H7 (cell line): ENCODE data around the gene ST8SIA6. TPM values are rescaled to one million over a fixed set of nuclear protein-coding genes. Genes with fewer than 3 reads are reported as not detected.
"Not testable (repeated sequence)": the region's sequence is repeated elsewhere in the genome, so short reads cannot be mapped to it uniquely, and the experiment has no call there.

Source experiments
- DNase-seq: peaks from one replicate; pipeline ENCODE4 v3.0.0; 2012
- H3K27me3 ChIP-seq: 2 replicates; pipeline ENCODE4 v1.6.0; 2011; ENCODE audit warnings: mild to moderate bottlenecking, low read length; ENCODE audit not compliant: control insufficient read depth, insufficient read depth
- H3K36me3 ChIP-seq: replicated peaks from 2 replicates; pipeline ENCODE4 v1.5.1; 2011; ENCODE audit warnings: low read length; ENCODE audit not compliant: control insufficient read depth, insufficient read depth
- H3K4me3 ChIP-seq: 2 replicates; pipeline ENCODE4 v1.5.1; 2011; ENCODE audit warnings: low read depth, mild to moderate bottlenecking, control low read depth, low read length, moderate library complexity; ENCODE audit not compliant: insufficient read depth
- total RNA-seq: library from RNA; depleted of rRNA; stranded (reverse); fragments of >200 nt; shearing (Covaris generic); gene quantifications from 2 replicates; pipeline ENCODE4 v1.2.3, GENCODE V29; 2014

Gene ST8SIA6
- total RNA-seq, 1 experiment from 2014 or later = 2.9 TPM

- Histone ChIP-seq H3K36me3 (no peaks in the 10 kb centered on the region), H3K4me3 (no peak overlapping the region), H3K27me3 (no peaks in the 10 kb centered on the region)
- no peak for DNase-seq
These were observed 114.1 kb downstream of the ST8SIA6 start for GRCh38 chr10:17340144-17340829.

DNA sequence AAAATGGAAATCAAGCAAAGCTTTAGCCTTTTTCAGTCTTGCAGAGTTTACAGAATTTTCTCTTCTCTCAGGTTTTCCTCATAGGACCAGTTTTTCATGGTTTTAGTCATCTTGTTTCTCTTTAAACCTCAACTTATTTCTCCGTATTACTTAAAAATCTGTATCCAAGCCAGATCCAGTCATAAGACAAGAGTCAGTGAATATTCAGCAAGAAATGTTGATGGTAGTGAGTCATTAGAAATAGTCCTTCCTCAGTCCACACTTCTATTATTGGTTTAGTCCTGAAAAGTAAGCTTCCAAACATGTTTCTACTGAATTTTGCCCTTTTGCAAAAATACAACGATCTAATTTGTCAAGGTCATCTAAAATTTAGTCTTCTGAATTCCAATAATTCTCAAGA lies 119.3 kb downstream of the ST8SIA6 start:
- Histone ChIP-seq H3K27me3 (no peaks in the 10 kb centered on the region), H3K36me3 (no peaks in the 10 kb centered on the region), H3K4me3 (no peak overlapping the region)
- no peak for DNase-seq

- no peak for DNase-seq
- H3K36me3 ChIP-seq = no peaks in the 10 kb centered on the region
- no peak overlapping the region for H3K4me3 ChIP-seq
- no peaks in the 10 kb centered on the region for H3K27me3 ChIP-seq
These were observed 123.9 kb downstream of the ST8SIA6 start for GRCh38 chr10:17330501-17330900.

DNA sequence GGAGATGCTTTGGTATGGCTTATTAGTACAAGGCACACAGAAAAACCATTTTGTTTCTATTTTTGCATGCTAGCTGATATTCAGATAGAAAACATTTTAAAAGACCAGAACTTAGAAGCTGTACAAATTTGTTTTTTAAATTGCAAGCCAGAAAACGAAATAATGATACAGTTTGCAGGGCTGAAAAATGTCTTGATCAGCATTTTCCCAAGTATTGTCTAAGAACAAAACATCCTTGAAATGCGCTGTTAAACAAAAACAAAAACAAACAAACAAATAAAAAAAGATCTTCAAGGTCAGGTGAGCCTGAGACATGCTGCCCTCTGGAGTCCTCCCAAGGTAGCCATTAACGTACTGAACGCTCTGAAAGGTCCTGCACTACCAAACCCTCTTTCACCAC lies 128.0 kb downstream of the ST8SIA6 start:
- Histone ChIP-seq H3K36me3 (no peaks in the 10 kb centered on the region), H3K4me3 (no peak overlapping the region), H3K27me3 (no peaks in the 10 kb centered on the region)
- DNase-seq = no peak

- DNase-seq, H3K4me3 ChIP-seq, H3K27me3 ChIP-seq, H3K36me3 ChIP-seq: not testable (repeated sequence)
These were observed 132.4 kb downstream of the ST8SIA6 start for GRCh38 chr10:17321957-17322356.

GRCh38 chr10:17316488-17317170 lies 137.8 kb downstream of the ST8SIA6 start:
- H3K4me3 ChIP-seq = no peak overlapping the region
- no peaks in the 10 kb centered on the region for H3K36me3 ChIP-seq
- H3K27me3 ChIP-seq = no peaks in the 10 kb centered on the region
- no peak for DNase-seq

- DNase-seq = no peak
- no peaks in the 10 kb centered on the region for H3K27me3 ChIP-seq
- no peak overlapping the region for H3K4me3 ChIP-seq
- H3K36me3 ChIP-seq = no peaks in the 10 kb centered on the region
These were observed 145.0 kb downstream of the ST8SIA6 start for GRCh38 chr10:17309435-17309834.

GRCh38 chr10:17307123-17307522 lies 147.3 kb downstream of the ST8SIA6 start:
- Histone ChIP-seq H3K27me3 (no peaks in the 10 kb centered on the region), H3K36me3 (no peaks in the 10 kb centered on the region)
- no peak for DNase-seq

GRCh38 chr10:17292375-17292774 lies 162.0 kb downstream of the ST8SIA6 start:
- Histone ChIP-seq H3K27me3 (no peaks in the 10 kb centered on the region), H3K4me3 (no peak overlapping the region), H3K36me3 (no peaks in the 10 kb centered on the region)
- DNase-seq = no peak

More at GRCh38 chr10:17307123-17307522, 147.3 kb downstream of the ST8SIA6 start:
- no peak overlapping the region for H3K4me3 ChIP-seq

- no peaks in the 10 kb centered on the region for H3K36me3 ChIP-seq
- H3K27me3 ChIP-seq = no peaks in the 10 kb centered on the region
- no peak overlapping the region for H3K4me3 ChIP-seq
- DNase-seq = peak; percentile 35
These were observed 164.2 kb downstream of the ST8SIA6 start for GRCh38 chr10:17290226-17290625.

DNA sequence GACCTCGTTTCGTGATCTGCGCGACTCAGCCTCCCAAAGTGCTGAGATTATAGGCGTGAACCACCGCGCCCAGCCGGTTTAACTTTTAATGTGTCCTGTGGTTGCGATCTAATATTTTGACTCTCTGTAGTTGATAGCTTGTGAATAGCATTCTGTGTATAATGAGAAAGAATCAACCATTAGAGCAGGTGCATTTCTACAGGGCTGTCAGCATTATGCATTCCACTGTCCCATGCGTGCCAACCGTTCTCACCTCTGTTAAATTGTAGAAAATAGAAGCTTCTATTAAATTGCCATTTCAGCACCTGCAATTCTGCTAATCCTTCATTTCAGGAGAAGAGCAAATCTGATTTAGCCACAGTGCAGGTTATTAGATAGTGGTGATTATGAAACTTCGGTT lies 164.6 kb downstream of the ST8SIA6 start:
- no peak overlapping the region for H3K4me3 ChIP-seq
- H3K36me3 ChIP-seq = no peaks in the 10 kb centered on the region
- no peak for DNase-seq
- H3K27me3 ChIP-seq = no peaks in the 10 kb centered on the region

- H3K4me3 ChIP-seq = no peak overlapping the region
- H3K27me3 ChIP-seq = no peaks in the 10 kb centered on the region
- DNase-seq = peak; percentile 20
- H3K36me3 ChIP-seq = no peaks in the 10 kb centered on the region
These were observed 167.5 kb downstream of the ST8SIA6 start for GRCh38 chr10:17286562-17287550.

GRCh38 chr10:17282311-17282710 lies 172.1 kb downstream of the ST8SIA6 start:
- no peak for DNase-seq
- Histone ChIP-seq H3K4me3 (no peak overlapping the region), H3K36me3 (no peaks in the 10 kb centered on the region), H3K27me3 (no peaks in the 10 kb centered on the region)

- Histone ChIP-seq H3K4me3 (no peak overlapping the region), H3K27me3 (no peaks in the 10 kb centered on the region), H3K36me3 (no peaks in the 10 kb centered on the region)
- DNase-seq = no peak
These were observed 175.7 kb downstream of the ST8SIA6 start for GRCh38 chr10:17278607-17279240.
